Measurements from ENCODE around the gene SETDB1.
"Not testable (repeated sequence)": the region's sequence is repeated elsewhere in the genome, so short reads cannot be mapped to it uniquely, and the experiment has no call there.

SETDB1 gene

DNA sequence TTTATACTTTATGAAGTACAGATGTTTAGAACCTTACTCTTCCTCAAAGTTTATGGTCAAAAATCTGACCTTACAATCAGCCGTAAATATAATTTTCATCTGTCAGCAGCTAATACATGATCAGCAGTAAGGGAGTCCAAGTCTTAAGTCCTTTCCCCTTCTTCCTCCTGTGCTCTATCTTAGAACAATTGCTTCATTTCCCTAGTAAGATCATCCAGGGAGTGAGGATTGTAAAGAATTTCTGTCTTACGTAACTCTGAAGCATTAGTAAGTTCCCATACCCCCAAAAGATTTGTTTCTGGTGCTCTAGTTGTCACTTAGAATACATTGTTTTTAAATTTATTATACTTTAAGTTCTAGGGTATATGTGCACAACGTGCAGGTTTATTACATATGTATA lies 2.1 kb downstream of the SETDB1 start:
- no peak for DNase-seq

DNA sequence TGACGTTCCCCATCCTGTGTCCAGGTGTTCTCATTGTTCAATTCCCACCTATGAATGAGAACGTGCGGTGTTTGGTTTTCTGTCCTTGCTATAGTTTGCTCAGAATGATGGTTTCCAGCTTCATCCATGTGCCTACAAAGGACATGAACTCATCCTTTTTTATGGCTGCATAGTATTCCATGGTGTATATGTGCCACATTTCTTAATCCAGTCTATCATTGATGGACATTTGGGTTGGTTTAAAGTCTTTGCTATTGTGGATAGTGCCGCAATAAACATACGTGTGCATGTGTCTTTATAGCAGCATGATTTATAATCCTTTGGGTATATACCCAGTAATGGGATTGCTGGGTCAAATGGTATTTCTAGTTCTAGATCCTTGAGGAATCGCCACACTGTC lies 2.6 kb downstream of the SETDB1 start:
- DNase-seq = not testable (repeated sequence)

DNA sequence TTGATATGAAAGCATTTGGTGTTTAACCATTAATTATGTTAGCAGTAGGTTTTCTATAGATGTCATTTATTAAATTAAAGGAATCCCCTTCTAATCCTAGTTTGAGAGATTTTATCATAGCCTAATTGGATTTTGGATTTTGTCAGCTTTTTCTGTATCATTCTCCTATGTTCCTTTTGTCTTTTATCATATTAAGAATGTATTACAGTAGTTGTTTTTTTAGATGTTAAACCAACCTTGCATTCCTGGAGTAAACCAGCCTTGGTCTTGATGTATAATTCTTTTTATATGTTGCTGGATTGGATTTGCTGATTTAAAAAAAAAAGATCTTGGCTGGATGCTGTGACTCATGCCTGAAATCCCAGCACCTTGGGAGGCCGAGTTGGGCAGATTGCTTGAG lies 5.6 kb downstream of the SETDB1 start:
- peak; percentile 10 for DNase-seq

DNA sequence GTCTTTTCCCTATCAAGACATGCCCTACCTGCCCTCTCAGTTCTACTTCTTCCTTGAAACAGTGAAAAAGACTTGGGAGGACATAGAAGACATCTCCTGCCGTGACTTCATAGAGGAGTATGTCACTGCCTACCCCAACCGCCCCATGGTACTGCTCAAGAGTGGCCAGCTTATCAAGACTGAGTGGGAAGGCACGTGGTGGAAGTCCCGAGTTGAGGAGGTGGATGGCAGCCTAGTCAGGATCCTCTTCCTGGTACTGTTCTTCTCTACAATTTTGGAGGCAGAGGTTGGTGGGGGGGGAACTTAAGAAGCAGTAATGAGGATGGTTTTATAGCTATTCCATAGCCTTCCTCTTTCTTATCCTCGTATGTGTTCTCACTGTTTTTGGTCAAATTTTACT lies 18.7 kb downstream of the SETDB1 start:
- DNase-seq = no peak

DNA sequence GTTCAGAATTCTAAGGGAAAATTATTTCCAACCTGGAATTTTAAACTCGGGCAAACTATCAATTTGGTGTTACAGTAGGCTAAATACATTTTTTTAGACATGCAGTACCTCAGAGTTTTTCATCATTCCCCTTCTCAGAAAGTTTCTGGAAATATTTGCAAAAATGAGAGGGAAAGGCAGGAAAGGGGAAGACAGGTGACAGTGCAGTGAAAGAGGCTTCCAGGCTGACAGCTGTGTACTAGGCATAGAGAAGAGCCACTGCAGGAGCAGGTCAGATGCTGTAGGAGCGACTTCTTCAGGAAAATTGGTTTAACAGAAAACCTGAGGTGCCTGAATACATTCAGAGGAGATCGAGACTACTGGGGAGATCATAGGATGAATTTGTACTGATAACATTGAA lies 28.5 kb downstream of the SETDB1 start:
- no peak for DNase-seq

DNA sequence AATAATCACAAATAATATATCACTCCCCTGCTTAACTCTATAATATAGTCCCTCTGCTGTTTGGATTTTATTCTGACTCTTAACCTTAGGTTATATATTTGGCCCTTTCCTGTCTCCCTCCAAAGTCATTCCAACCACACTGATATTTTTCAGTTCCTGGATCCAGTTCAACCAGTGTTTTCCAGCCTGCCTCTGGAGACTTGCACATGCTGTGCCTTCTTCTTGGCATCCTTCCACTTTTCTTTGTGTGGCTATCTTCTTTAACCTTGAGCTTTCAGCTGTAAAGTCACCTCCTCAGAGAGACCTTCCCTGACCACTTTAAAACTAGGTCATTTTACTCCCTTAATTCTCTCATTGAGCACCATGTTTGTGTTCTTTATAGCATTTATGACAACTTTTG lies 29.1 kb downstream of the SETDB1 start:
- no peak for DNase-seq

DNA sequence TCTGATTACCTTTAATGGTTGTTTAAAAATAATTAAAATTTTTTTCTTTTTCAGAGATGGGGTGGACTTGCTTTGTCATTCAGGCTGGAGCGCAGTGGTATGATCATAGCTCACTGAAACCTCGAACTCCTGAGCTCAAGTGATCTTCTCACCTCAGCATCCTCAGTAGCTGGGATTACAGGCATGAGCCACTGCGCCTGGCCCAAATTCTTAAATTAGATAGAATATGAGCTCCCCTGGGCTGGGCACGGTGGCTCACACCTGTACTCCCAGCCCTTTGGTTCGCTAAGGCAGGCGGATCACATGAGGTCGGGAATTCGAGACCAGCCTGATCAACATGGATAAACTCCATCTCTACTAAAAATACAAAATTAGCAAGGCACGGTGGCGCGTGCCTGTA lies 31.5 kb downstream of the SETDB1 start:
- no peak for DNase-seq

DNA sequence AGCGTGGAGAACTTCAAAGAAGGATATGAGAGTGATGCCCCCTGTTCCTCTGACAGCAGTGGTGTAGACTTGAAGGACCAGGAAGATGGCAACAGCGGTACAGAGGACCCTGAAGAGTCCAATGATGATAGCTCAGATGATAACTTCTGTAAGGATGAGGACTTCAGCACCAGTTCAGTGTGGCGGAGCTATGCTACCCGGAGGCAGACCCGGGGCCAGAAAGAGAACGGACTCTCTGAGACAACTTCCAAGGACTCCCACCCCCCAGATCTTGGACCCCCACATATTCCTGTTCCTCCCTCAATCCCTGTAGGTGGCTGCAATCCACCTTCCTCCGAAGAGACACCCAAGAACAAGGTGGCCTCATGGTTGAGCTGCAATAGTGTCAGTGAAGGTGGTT lies 34.5 kb downstream of the SETDB1 start:
- no peak for DNase-seq

DNA sequence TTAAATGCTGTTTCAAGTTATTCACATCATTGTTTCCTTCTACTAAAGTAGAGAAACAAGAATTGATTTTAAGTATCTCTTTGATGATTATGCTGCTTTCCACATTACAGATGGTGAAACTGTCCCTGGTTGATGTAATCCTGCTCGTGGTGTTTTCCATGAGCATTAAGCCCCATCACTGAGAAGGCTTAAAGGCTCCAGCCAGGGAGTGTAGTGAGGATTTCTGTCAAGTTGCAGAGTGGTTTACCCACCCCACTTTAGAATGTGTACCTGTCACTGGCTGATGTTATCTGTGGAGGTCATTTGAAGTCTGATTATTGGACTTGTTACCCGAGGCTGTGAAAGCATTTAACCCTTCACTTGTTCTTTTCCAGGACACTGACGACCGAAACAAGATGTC lies 35.6 kb downstream of the SETDB1 start:
- no peak for DNase-seq

DNA sequence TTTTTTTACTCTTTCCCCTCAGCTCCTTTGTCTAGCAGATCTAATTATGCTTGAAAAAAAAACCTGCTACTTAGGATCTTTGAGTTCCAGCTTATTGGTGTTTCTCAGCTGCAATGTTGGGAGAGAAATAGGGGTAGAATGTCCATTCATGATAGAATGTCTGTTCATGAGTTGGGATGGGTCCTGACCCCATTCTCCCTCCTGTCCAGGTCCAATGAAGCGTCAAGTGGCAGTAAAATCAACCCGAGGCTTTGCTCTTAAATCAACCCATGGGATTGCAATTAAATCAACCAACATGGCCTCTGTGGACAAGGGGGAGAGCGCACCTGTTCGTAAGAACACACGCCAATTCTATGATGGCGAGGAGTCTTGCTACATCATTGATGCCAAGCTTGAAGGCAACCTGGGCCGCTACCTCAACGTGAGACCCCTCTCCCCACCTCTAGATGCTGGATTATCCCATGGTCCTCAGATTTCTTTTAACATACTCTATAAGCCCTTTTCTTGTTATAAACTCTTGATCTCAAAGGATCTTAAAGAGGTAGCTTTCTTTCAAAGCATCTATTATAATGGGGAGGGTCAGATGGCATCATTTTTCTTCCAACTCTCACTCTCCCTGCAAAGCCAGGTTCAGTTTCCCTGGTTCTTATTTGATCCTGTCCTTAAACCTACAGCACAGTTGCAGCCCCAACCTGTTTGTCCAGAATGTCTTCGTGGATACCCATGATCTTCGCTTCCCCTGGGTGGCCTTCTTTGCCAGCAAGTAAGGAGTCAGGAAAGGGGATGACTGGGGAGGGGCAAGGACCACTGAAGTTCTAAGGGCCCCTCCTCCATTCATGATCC lies 37.4 kb downstream of the SETDB1 start:
- DNase-seq = no peak

DNA sequence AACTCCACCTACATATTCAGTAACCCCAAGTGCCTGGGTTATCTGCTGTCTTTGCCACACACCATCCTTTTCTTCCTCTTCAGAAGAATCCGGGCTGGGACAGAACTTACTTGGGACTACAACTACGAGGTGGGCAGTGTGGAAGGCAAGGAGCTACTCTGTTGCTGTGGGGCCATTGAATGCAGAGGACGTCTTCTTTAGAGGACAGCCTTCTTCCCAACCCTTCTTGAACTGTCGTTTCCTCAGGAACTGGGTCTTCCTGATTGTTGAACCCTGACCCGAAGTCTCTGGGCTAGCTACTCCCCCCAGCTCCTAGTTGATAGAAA lies 38.0 kb downstream of the SETDB1 start:
- DNase-seq = no peak

DNA sequence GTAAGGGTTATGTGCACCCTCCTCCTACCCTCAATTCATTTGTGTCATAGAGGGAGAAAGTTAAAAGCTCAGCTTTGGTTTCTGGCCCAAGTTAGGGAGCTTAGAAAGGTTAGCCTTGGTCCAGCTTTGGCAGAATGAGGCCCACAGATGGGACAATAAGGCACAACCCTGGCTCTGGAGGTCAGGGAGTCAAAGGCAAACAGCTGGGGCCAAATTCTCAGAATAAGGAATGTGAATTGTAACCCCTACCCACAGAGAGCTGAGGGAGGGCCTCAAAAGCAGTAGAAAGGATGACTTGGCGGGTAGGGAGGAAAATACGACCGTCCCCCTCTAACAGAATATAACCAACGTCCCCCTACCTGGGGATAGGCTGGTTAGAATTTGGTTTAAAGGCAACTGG lies 39.4 kb downstream of the SETDB1 start:
- no peak for DNase-seq

DNA sequence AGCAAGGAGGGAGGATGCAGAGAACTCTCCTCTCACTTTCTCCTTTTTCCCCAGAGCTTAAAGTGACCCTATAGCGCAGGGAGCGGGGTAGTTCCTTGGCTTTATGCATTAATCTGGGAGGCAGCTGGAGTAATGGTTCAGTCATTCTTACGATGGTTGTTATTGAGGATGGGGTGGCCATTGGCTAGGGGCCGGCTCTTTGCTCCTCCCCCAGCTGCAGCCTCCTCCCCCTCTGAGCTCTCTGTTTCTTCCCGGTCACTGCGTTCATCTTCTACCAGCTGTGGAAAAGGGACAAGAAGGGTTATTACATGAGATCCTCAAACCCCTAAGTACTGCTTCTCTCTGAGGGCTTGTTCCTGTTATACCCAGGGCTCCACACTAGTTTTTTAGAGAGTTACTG lies 39.8 kb downstream of the SETDB1 start:
- no peak for DNase-seq

DNA sequence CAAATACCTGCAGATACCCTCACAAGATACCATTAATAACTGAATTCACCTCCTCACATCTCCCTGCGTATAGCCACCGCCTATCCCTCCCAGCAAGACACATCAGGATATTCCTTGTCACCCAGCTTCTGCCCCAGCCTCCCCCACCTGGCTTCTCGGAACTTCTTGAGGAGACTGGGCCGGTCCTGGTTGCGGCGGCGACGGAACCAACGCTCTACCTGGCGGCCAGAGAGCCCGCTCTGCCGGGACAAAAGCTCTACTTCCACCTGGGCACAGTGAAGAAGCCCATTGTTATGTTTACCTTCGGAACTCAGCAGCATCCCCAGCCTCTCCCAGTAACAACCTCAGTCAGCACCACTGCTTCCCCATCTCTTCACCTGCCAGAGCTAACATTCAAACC lies 41.8 kb downstream of the SETDB1 start:
- no peak for DNase-seq

DNA sequence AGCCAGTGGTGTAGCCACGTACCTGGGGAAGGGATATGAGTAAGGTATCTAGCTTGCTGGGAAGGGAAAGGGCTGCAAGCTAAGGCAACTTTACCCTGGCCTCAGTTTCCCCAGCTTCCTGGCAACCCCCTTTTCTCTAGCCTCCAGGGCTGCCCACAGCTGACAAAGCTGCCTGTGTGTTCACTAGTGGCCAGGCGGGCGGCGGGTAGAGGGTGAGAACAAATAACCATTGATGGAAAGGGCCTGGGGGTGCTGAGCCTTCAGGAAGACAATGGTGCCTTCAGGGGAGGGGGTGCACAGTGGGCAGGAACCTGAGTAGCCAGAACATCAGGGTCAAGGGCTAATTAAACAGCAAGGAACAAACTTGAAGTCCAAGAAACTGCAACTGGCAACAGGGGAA lies 42.3 kb downstream of the SETDB1 start:
- no peak for DNase-seq

DNA sequence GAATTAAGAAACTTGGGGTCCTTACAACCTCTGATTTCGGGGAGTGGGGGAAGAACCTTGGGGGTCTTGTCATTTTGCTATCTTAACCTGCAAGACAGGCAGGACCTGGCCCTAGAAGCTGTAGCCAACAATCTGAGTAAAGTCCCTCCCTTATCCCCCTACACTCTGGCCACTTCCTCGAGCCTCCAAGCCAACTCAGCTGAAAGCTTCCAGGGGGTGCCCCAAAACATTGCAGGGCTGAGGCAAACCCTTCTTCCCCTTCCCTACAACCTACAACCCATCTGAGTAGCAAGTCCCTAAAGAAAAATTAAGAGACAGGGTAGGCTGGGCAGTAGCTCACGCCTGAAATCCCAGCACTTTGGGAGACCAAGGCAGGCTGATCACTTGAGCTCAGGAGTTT lies 43.5 kb downstream of the SETDB1 start:
- DNase-seq = no peak

DNA sequence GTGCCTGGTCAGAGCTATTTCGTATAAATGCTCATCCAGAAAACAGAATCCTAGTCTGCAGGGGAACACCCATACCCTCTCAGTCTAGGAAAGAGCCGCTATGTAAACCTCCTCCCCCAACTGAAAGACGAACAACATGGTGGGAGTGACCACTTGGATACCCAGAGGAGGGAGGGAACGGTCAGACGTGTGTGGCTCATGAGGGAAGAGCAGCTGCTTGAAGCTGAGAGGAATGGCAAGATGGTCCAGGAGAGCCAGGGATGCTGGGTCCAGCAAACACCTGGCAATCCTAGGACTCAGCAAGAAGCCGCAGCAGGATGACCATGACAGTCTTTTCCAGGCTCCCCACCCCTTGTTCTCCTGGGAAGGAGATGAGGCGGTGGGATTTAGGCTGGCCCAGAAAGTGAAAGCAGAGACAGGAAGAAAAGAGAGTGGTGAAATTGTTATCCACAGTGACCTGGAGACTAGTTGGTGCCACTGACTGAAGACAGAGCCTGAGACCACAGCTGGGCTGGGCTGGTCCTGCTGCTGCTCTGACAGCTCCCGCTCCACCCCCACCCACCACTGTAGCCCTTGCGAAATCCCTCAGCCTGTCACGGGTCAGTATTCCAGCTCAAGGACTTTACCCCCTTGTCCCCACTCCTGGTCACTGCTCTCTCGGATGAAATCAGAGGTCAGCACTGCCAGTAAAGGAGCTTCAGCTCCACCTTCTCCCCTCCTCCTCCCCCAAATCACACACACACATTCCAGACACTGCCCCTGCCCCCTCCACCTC lies 44.8 kb downstream of the SETDB1 start:
- DNase-seq = peak; percentile 31

DNA sequence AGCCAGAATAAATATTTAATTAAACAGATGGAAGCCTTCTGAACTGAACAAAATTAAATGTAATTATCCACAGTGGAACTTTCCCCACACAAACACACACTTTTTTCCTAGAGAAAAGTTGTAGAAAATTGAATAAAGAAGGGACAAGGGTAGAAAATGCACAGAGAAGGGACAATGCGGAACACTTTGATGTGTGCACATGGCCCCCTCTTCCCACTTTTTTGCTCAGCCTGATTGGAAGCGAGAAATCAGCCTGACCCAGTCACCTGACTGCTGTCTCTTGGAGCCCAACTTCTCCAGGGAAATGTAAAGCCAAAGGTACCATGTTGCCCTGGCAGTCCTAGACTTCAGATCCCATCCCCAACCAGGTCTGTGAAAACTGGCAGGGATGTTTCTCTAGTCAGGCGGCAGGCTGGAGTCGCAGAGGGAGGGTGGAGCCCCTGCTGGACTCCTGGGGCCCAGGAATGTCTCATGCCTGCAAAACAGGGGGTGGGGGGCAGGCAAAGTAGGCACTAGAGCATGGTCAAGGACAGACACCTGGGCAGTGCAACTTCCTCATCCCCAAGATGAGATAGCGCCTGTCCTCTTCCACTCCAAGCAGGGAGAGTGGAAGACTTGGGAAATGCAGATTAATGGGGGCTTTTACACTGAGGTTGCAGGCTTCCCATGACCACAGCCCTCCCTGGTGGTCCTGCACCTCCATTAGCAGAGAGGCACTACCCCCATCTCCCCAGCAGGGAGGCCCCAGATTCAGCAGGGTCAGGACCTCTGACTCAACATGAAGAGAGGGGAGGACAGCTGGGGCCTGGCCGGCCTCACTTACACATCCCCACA lies 45.6 kb downstream of the SETDB1 start:
- no peak for DNase-seq

DNA sequence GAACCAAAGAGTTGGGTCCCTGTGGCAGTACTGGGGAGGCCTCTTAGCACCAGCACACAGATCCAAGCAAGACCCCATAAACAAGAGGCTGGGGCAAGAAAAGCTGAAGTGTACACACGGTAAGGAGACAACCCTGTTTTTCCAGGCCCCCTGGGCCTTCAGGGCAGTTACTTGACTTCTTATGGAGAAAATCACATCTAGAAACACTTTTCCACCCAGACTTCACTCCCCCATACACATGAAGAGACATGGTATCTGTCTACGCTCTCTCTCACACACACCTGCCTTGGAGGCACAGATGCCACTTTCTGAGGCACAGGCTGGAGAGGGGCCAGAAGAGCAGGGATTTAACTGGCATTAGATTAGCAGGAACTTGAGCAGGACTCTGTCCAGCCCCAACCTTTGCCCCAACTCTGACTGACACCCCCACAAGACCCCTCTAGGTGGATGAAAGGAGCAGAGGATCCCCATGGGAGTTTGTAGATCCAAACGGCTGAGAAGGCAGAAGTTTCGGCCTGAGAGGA lies 46.3 kb downstream of the SETDB1 start:
- no peak for DNase-seq

DNA sequence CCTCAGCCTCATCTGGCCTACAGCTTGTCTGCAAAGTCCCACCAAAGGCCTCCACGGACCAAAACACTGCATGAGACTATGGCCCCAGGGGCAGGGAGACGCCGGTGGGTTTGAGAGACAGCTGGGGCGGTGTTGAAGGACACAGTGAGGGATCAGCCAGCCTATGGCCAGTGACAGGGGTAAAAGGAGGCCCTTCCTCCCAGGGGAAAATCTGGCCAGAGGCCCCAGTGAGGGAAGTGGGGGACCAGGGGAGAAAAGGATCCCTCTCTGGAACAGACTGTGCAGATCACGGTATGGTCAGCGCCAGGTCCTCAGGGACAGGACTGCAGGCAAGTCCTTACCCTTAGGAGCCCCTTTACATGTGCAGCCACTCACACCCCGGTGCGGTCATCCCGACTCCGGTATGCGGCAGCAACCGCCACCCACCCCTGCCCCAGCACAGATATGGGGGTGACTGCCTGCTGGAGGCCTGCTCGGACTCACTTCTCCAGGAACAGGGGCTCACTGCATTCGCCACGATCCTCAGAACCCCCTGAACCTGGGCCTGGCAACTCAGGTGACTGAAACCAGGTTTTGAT lies 47.2 kb downstream of the SETDB1 start:
- DNase-seq = no peak

DNA sequence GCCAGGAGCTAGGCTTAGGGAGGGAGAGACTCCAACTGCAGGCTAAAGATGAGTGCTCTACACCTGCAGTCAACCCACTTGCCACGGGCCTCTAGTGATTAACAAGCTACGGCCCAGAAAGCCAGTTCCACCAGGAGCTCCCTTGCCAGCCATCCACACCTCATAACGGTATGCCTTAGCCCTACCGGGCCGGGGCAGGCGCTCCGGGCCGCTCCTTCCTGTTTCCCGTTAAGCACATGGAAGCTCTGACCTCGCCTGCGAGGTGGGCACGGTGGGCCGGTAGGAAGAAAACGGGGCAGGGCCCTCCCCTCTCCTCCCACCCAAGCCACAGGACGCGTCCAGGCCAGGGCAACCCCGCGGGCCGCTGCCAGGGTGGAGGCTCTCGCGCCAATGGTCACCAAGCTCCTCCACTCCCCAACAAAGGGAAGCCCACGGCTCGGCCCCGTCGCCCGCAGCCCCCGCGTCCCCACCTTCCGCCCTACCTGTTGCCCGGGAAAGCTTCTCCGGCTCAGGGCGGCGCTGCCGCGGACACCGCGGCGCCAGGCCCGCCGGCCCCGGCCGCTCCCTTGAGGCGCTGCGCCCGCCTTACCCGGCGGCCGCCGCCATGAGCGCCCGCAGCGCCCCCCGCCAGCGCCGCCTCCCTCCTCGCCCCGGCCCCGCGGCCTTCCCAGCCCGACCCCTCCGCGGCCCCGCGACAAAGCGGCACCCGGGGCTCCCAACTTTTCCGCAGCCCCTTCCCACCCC lies 47.8 kb downstream of the SETDB1 start:
- peak; percentile 82 for DNase-seq

All from right kidney (tissue), 1 donor.